SK-N-MC (cell line): Measurements from ENCODE around the gene MAML2.
A peak's percentile ranks its signal among the peaks of the same experiment; 100 is the strongest.

Experiments
- DNase-seq: peaks from one replicate; pipeline ENCODE4 v3.0.0-alpha.2; 2011; ENCODE audit warnings: low read depth, low spot score
- H3K27ac ChIP-seq: fragments of 200-600 bp; sonication (generic); 2 replicates; pipeline ENCODE4 v1.5.1; 2016; ENCODE audit warnings: mixed run types
- H3K36me3 ChIP-seq: fragments of 200-600 bp; sonication (generic); 2 replicates; pipeline ENCODE4 v1.6.1; 2017; ENCODE audit warnings: antibody characterized with exemption, low read length, mixed read lengths; ENCODE audit not compliant: insufficient read depth
- H3K4me3 ChIP-seq: fragments of 200-600 bp; sonication (generic); 2 replicates; pipeline ENCODE4 v1.5.1; 2016
- H3K9ac ChIP-seq: fragments of 200-600 bp; sonication (generic); 2 replicates; pipeline ENCODE4 v1.8.0; 2017; ENCODE audit warnings: mixed run types, mixed read lengths; ENCODE audit not compliant: insufficient read length
- H3K9me3 ChIP-seq: fragments of 200-600 bp; sonication (generic); 2 replicates; pipeline ENCODE4 v1.6.1; 2017; ENCODE audit warnings: low read depth, mild to moderate bottlenecking, antibody characterized with exemption, low read length, moderate library complexity, mixed read lengths
- EZH2 ChIP-seq: fragments of 200-600 bp; sonication (generic); IDR thresholded peaks from one replicate; pipeline ENCODE4 v1.6.1; 2017; ENCODE audit warnings: antibody characterized with exemption
- FOXP2 ChIP-seq: optimal IDR thresholded peaks from 2 replicates; pipeline ENCODE3; 2011; ENCODE audit warnings: mild to moderate bottlenecking, moderate library complexity; ENCODE audit not compliant: insufficient read depth; ENCODE audit errors: extremely low read length, control extremely low read depth
- POLR2AphosphoS5 ChIP-seq: IDR thresholded peaks from 2 replicates; pipeline ENCODE4 v1.6.1; 2012; ENCODE audit warnings: mild to moderate bottlenecking, low read depth, low read length, borderline replicate concordance

The MAML2 gene

DNA sequence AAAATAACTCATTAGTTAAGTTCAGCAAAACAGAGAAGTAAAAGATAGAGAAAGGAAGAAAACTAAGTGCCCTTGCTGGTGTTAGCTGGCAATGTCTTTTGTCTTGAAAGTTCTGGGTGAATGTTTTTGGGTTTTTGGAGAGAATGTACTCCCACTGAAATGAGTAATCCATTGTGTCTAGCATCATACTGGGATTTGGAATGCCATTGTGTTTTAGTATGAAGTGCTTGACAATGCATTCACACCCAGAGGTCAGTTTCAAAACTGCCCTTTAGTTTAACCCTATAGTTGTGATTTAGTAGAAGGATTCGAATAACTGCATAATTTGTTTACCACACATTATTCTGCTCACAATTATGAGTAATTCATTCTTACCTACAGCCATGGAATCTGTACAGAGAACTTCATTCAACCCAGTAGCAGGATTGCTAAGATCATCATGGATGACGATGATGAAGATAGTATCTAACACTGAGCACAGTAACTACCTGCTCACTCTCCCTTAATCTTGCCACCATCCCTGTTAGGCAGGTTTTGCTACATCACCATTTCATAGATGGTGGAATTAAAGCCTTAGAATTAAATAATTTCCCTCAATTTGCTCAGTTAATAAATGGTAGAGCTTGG, 33.9 kb downstream of the MAML2 start:
- no peaks in the 10 kb centered on the region for H3K36me3 ChIP-seq
- peak overlapping the region; percentile 95; the same call in 1 of the 2 replicates for H3K27ac ChIP-seq
- TF ChIP-seq FOXP2 (no peak), EZH2 (no peak), POLR2AphosphoS5 (no peak)
- H3K9ac ChIP-seq, result no peak overlapping the region
- H3K9me3 ChIP-seq, result no peaks in the 10 kb centered on the region
- no peak overlapping the region for H3K4me3 ChIP-seq
- DNase-seq, result no peak

DNA sequence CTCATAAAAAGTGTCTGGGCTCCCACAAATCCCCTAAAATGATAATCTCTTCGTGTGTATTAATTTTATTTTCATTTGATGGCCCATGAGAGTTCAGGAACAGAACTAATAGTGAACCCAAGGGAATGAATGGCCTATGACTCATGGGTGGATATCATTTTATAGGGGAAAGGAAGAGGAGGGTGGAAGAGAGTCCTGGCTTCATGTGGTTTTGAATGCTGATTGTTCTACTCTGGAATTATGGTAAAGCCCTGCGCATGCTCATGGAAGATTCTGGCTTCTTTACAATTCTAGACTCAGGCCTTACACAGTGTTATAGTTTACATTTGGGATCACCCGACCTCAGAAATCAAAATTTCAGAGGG, 35.2 kb downstream of the MAML2 start:
- TF ChIP-seq FOXP2 (no peak), EZH2 (no peak), POLR2AphosphoS5 (no peak)
- no peak for DNase-seq
- H3K9ac ChIP-seq, result peak overlapping the region; percentile 62
- H3K36me3 ChIP-seq, result no peaks in the 10 kb centered on the region
- peak overlapping the region; percentile 74 for H3K4me3 ChIP-seq
- no peaks in the 10 kb centered on the region for H3K9me3 ChIP-seq
- peak overlapping the region; percentile 95 for H3K27ac ChIP-seq

DNA sequence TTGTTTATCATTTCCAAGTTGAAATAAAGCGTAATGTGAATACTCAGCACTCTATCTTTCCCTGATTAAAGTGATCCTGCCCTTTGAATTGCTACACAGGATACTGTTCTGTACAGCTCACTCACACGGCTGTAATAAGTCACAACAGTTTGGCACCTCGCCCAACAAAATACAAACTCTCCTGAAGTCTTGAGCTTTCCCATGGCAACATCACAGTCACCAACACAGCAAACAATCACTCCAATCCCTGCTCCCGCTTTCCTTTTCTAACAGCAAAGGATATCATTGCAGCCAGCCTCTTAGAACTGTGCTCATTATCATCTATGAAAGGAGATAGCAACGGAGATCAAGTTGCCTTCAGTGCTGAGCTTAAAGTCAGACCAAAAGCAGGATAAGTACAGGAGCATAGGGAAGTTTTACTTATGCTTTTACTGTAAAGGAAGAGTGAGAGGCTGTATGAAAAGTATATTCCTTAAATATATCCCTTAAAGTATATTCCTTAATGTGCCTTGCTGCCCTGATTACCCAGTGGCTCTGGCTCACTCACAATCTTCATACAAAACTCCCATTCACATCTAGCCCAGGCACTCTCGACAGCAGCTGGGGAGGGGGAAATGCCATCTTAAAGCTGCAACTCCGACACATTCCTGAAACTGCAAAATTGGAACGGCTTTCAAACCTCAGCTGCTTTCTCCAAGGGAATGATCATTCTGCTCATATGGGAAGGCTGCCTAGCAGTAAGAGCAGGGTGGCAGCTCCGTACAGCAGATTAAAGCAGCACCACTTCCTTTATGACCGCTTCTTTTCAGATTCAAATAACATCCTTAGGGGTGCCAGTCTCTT, 35.8 kb downstream of the MAML2 start:
- no peak for TF ChIP-seq FOXP2
- TF ChIP-seq POLR2AphosphoS5, result no peak; the same call in 1 of the 2 replicates
- no peak for TF ChIP-seq EZH2
- Histone ChIP-seq H3K9ac (peak overlapping the region; percentile 62), H3K4me3 (peak overlapping the region; percentile 74), H3K27ac (peak overlapping the region; percentile 95), H3K9me3 (no peaks in the 10 kb centered on the region), H3K36me3 (no peaks in the 10 kb centered on the region)
- peak; percentile 39 for DNase-seq

DNA sequence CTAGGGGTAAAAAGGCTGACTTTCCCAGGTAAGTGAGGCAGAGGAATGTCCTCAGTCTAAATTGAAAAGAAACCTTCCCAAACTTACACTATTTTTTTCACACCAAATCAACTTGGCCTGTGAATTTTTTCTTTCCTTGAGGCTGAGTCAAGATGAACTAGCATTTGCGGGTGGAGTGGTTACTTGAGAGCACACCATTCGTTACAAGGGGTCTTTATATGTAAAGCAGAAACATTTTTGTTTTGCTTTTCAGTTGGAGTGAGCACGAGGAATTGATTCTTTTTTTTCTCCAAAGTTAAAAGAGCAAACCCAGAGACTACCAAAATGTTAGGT, 36.4 kb downstream of the MAML2 start:
- Histone ChIP-seq H3K27ac (peak overlapping the region; percentile 95), H3K4me3 (peak overlapping the region; percentile 74)
- DNase-seq, result no peak

DNA sequence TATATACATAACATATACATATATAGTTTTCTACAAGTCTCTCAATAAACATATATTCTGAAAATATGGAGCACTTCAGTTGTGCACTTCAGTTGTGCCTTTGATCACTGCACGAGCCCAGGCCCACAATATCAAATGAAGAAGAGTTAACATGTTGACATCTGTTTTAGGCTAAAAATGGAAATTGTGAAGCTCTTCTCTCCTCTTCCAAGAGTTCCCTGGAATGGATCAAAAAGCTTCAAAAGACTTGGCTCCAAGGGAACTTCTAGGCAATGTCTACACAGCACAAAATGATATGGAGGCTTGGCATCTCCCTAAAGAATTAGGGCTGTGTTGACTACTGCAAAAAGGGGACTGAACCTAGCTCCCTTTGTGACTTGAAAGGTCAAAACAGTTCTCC, 36.9 kb downstream of the MAML2 start:
- H3K9me3 ChIP-seq, result no peaks in the 10 kb centered on the region
- H3K27ac ChIP-seq, result peak overlapping the region; percentile 95
- H3K4me3 ChIP-seq, result no peak overlapping the region
- no peaks in the 10 kb centered on the region for H3K36me3 ChIP-seq
- DNase-seq, result no peak
- TF ChIP-seq POLR2AphosphoS5, result no peak
- no peak for TF ChIP-seq FOXP2
- TF ChIP-seq EZH2, result no peak
- no peak overlapping the region for H3K9ac ChIP-seq

More for the DNA sequence above, 36.4 kb downstream of the MAML2 start:
- Histone ChIP-seq H3K9me3 (no peaks in the 10 kb centered on the region), H3K36me3 (no peaks in the 10 kb centered on the region), H3K9ac (peak overlapping the region; percentile 62)
- no peak for TF ChIP-seq POLR2AphosphoS5

DNA sequence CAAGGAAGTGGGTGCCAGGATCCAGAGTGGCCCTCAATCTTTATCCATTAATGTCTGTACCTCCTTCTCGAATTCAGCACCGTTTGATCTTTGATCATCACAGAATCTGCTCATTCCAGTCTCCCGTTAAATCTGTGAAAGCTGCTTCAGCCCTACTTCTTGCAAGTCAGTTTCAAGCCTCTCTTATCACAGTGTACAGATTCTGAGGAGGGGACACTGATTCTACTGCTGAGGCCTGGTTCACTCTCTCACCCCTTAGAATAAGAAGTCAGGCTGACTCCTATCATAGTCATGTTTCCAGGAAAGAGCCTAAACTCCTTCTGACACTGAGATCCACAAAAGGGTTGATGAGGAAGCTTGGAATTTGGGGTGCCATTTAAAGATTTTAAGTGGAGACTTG, 39.0 kb downstream of the MAML2 start:
- Histone ChIP-seq H3K36me3 (no peaks in the 10 kb centered on the region), H3K9me3 (no peaks in the 10 kb centered on the region), H3K27ac (no peak overlapping the region), H3K9ac (no peak overlapping the region), H3K4me3 (no peak overlapping the region)
- no peak for TF ChIP-seq FOXP2
- TF ChIP-seq EZH2, result no peak
- no peak for TF ChIP-seq POLR2AphosphoS5
- no peak for DNase-seq

DNA sequence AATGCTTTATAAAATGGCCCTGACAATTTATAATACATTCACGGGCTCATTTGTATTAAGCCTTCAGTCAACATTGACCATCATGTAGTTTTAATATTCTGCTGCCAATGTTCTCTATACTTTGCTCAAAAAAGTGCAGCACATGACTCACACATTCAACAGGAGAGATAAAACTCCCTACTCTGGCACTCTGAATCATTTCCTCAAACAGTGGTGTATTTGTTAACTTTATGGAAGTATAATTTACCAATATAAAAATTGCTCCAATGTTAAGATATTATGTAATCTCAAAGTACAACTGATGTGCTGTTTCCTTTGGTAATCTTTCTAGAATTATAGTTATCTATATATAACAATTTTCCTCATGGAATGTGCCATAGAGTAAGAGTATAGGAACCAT, 39.9 kb downstream of the MAML2 start:
- Histone ChIP-seq H3K9me3 (no peaks in the 10 kb centered on the region), H3K9ac (no peak overlapping the region), H3K27ac (no peak overlapping the region), H3K36me3 (no peaks in the 10 kb centered on the region), H3K4me3 (no peak overlapping the region)
- TF ChIP-seq FOXP2, result no peak
- no peak for TF ChIP-seq POLR2AphosphoS5
- no peak for TF ChIP-seq EZH2
- DNase-seq, result no peak

DNA sequence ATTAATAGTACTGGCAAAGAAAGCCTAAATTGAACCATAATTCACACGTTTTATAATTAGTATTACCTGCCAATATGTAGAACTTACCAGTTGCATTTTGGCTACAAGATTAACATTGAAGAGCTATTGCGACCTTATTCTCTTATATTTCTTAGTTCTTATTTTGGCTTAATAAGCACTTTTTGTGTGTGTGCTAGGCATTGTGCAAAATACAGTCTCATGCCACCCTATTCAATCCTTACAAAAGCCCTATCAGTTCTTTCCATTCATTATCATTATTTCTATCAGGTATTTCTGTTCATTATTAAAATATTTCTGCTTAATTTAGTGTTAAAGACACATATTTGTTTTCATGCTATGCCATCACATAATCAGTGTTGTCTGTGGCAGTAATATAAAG, 41.2 kb downstream of the MAML2 start:
- Histone ChIP-seq H3K27ac (no peak overlapping the region), H3K36me3 (no peaks in the 10 kb centered on the region), H3K9ac (no peak overlapping the region), H3K4me3 (no peak overlapping the region), H3K9me3 (no peaks in the 10 kb centered on the region)
- TF ChIP-seq POLR2AphosphoS5, result no peak
- TF ChIP-seq FOXP2, result no peak
- no peak for TF ChIP-seq EZH2
- DNase-seq, result no peak
